Stimulated activated CD4-positive, alpha-beta T cell treated with anti-CD3 and anti-CD28 coated beads, Interleukin-4, amount 100 ng/mL, for 48 hours (primary cell): ENCODE measurements around the gene ITPR1.

Source experiments
- DNase-seq, 2 donors: peaks; one replicate each; pipeline ENCODE4 v3.0.0-alpha.2; 2020; ENCODE audit warnings: low read depth in 2 of 2

The ITPR1 gene

DNA sequence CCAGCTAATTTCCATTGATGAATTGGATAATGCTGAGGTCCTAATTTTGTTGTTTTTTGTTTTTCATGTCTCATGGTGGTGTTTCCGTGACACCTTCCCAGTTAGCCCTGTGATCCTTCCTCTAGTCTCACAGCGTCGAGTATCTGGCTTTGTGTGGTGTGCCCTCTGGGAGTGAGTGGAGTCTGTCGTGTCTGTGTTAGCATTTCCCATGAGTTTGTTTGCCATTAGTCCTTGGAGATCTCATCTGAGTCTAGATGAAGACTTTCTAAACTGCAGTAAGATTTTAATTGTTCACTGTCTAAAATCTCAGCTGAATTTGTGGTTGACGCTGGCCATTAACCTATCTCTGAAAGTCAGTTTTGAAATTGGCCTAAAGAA, 224.2 kb downstream of the ITPR1 start:
- no peak for DNase-seq

DNA sequence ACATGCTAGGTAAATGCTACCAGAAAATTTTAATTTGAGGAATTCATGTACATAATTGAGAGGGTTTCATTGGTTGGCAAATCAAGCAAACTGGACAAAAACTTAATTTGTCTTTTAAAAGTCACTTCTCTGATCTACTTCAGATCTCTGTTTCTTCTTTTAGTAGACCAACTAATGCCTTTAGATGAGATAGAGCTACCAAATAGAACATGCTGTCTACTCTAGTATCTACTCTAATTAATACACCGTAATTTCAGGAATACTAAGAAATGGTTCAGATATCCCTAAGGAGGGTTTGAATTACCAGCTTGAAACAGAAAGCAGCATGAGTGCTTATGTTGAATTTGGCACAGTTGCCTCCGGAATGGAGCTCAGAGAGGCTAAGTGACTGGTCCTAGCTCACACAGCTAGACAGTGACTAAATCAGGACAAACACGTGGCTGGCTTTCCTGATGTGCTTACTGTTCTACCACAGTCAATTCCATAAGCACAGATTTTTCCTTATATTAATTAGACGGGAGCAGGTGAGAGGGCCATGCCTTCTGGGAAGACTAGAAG, 225.1 kb downstream of the ITPR1 start:
- no peak for DNase-seq

DNA sequence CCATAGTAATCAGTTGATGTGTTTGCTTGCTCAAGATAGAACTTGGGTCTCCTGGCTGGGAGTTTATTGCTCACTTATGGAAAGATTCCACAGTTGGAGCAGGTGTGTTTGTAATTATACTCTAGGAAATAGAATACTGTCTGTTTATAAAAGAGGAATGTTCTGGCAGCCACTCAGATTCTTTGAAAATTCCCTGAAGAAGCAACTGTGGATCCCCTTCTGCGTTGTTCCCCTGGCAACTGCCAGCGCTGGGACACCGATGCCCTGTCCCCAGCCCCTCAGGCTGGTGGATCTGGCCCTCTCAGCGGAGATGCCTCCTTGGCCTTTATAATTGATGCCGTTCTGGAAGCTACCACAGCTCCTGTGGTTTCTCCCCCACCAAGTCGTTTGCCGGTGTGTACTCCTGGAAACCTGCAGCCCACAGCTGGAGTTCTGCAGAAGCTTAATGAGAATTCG, 225.9 kb downstream of the ITPR1 start:
- no peak for DNase-seq

DNA sequence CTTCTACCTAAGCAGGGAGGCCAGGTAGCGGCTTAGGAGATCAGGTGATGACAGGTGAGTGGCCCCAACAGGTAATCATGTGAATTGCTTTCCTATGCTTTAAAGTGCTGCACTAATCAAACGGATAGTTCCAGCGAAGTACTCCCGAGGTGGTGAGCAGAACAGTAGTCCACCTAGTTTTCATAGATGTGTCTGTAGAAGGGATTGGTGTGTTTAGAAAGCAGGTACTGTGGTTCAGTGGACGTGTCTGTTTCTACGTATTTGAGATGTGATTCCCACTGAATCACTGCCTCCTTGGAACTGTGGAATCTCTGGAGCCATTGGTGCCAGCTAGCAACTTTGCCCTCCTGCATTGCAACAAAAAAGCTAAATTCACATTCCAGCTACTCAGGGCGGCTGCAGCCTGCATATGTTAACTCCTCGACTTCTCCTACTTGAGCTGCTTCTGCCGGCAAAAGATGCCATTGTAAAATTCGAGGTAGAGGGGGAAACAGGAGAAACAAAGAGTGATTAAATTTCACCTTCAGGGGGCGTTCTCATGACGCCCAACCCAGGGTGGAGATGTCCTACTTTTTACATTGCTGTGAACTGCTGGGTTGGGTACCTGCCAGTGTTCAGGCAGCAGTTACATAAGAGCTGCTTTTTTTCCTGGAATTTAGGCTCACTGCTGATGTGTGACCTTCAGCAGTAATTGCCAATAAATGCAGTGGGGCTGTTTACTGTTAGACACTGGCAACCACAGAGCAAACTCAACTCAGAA, 227.3 kb downstream of the ITPR1 start:
- DNase-seq: no peak

DNA sequence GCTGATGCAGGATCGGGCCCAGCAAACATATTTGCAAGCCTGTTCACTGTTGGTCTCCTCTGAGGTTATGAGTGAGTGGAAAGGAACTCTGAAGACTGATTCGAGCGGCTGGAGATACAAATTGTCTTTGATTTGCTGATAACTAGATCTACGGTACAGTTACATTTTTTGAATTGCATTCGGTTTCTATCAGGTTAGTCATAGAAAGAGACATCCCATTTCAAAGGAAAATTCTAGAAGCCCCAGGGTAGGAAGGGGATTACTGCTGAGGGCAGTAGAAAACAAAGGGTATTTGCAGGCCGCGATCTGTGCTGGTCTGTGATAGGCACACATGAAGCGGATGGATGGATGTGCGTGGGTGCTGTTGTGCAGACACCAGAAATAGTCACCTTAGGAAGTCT, 228.4 kb downstream of the ITPR1 start:
- DNase-seq: no peak

DNA sequence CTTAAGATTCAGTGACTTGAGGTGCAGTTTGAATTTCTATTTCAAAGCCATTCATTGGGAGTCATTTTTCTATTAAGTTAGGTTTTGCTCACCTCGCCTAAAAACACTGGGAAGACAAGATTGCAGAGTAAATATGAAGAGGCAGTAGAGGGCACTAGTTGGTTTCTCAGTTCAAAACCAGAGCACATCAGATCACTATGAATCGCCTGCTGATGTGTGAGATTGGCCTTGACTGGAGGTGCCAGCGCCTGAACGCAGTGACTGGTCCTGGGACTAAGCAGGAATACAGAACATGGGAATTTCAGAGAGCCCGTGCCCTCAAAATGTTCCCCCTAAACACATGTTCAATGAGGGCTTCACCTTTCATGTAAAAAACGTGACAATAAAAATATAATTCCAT, 229.0 kb downstream of the ITPR1 start:
- no peak for DNase-seq

DNA sequence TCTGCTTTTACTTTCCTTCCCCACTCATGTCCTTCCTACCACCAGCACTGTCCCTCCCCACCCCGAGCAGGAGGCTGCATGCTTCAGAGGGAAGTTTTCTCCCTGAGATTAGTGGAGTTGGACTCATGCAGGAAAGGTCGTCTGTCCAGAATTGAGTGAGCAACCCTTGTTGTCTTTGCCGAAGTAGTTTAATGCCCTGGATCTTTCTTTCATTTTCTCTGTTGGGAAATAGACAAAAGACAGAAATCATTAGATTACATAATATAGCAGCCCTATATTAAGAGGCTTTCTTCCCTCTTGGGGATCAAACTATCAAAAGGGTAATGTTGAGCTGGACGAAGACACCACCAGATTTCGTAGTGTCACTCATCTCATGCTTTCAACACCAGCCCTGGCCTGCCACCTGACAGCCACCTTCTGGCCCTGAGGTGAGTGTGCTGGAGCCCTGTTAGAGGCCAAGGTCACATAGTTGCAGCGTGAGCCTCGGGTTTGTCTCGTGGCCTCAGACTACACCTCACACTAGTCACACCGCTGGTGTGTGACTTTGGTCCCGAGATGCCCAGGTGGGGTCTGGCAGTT, 231.0 kb downstream of the ITPR1 start:
- DNase-seq: no peak

DNA sequence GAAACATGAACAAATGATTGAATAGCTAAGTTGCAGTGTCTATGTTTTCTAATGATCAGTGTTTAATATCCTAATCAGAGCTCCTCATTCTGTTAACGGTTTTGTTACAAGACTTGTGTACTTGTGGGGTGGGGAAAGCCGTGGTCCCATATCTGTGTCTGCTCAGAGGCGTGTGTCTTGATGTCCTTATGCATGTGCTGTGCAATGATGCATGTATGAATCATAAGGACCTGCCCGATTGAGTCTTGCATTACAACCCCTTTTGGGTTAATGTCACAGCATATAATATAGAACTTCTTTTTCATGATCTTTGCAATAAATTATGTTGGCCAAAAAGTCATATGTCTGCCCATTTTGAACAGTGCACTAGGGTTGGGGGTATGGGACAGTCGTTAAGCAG, 233.4 kb downstream of the ITPR1 start:
- DNase-seq: no peak

DNA sequence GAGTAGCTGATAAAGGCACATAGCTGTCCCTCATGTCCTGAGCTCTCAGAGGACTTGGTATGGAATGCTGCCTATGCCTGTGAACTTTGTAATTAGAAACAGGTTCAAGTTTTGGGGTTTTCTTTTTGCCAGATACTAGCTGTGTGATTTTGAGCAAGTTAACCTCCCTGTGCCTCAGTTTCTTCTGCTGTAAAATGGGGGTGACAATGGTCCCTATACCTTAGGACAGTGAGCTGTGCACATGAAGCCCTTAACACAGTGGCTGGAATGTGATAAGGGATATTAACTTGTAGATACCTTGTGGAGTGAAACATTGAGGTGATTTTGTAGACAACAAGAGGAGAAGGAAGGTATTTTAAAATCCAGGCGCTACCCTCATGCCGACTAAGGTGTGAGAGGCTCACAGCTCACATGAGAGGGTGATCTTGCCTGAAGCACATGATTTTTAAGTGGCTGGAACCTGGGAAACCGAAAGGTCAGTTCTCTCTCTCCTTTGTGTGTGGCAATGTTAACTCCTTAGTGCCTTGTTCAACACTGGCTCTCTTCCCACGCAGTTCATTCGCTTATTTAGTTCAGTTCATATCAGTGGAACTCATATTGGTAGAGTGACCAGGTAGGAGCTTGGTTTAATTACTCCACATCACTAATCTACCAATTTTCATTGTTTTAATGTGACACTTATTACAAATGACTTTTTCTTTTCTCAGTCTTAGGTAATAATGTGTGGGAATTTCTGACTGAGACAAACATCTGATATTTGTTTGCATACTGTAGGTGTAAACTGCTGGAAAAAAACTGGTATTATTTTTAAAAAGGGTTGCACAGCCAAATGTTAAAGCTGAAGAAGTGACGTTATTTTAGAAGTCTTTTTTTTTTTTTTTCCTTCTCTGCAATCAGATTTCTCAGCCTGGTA, 236.2 kb downstream of the ITPR1 start:
- DNase-seq: no peak

DNA sequence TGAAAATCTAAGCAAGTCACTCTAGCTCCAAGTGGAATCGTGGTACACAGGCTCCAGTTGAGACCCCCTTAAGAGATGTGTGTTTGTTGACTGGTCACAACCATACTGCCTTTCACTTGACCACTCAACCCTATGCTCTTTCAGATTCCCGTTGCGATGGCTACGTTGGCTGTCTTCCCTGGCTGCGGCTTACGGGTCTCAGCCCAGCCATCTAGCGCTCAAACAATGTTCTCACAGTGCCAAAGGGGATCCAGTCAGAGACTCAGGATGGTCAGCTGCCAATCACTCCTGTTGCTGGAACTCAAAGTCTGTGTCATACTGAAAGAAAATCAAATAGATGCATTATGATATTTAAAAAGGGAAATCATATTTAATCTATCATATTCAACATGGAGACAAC, 237.6 kb downstream of the ITPR1 start:
- DNase-seq: no peak

DNA sequence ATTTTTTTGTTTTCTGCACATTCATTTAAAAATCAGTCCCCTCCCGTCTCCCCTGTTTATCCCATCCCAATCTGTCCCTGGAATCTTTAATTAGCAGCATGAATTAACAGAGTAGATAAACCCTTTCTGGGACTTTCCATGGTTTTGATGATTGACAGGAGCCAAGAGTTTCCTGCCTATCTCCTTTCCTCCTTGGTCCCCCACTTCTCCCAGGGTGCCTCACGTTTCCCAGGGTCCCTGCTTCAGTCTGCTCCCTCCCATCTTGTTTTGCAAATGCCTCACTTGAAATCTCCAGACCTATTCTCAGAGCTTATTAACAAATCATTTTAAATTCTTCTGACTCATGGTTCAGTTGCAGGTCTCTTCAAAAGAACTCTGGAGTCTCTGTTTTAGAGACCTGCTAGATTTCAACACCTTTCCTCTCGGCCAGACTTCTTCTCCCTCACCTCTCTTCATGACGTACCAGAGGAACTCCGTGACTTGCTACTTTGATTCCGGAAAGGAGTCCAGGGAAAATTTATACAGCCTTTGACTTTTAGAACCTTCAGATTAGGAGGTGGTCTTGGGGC, 238.5 kb downstream of the ITPR1 start:
- DNase-seq: no peak

DNA sequence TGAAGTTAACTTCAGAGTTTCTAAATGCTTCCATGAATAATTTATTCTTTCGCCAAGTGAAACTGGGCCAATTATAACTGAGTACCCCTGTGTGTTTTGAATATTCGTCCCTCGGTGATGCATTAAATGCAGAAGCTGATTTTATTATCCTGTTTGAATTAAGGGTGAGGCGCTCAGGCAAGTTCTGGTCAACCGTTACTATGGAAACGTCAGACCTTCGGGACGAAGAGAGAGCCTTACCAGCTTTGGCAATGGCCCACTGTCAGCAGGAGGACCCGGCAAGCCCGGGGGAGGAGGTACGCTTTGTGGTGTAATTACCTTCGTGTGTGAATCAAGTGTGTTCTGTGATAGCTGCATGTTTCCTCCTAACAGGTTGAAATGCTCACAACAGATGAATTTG, 239.8 kb downstream of the ITPR1 start:
- DNase-seq: no peak

DNA sequence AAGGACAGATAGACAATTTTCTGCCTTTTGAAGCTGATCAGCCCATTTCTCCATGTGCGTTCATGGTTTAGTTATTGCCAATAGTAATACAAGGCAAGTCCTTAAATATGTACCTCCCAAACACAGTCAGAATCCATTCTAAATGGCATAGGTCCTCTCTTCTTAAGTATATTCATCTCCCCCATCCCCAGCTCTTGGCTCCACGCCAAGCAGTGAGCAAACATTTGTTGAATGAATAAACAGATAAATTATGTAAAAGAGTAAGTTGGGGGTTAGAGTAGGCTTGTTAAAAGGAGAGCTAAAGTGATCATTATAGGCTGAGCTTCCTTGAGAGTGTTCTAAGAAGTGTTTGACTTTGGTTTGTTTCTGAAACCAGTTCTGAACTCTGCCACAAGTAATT, 241.3 kb downstream of the ITPR1 start:
- no peak for DNase-seq

DNA sequence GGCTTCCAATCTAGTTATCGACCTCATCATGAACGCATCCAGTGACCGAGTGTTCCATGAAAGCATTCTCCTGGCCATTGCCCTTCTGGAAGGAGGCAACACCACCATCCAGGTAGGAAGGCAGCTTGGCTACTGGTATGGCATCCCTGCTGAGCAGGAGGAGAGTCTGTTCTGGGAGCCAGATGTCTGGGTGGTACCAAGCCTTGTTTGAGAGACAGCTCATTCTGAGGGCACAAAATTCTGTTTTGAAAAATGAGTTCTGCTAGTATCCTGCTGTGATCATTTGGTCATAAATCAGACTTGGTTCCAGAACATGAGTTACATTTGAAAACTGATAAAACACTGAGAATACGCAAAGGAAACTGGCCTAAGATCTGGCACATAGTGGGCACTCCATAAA, 242.1 kb downstream of the ITPR1 start:
- no peak for DNase-seq

DNA sequence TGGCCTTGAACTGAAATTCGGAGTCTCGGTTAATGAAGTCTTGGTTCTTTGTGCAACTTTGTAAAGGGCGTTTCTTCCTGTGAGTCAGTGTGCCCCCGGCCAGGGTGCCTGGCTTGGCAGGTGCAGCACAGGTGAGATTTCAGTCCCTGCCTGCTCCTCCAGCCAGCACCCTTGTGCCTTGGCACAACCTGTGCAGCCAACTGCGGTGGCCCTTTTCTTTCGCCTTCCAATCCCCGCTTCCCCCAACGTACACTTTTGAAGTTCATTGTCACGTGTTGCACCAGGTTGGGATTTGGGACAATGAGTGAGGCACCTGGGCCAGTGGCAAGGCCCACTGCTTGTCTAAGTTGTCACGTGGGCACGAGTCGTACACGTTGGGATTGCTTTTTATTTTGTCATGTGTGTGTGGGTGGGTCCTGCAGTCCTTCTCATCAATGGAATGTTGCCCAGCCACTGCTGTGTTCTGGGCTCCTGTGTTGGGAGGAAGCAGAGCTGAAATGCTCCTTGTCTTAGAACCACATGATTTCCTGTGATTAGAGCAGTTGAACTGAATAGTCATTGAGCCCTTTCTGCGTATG, 243.2 kb downstream of the ITPR1 start:
- DNase-seq: no peak

DNA sequence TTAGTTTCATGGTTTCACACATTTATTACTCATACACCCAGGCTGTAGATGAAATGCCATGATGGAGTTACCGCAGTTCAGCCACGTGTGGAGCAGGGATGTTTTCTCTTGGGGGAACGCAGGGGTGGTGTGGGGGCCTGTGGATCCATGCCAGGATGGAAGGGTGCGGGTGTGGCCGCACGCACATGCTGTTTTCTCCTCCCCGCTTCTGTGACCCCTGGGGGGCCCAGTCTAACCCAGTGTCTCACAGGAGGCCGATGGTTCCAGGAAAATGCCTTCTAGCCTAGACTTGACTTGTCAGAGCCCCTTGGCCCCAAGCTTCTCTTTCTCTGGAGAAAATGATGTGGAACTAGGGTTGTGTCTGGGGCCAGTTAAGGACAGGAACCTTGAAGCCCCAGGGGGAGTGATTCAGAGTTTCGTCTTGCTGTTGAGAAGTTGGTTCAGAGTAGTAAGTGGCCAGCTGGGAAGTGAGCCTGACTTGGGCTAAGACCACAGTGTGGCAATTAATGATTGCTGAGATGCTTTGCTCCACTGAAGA, 245.7 kb downstream of the ITPR1 start:
- DNase-seq: no peak

DNA sequence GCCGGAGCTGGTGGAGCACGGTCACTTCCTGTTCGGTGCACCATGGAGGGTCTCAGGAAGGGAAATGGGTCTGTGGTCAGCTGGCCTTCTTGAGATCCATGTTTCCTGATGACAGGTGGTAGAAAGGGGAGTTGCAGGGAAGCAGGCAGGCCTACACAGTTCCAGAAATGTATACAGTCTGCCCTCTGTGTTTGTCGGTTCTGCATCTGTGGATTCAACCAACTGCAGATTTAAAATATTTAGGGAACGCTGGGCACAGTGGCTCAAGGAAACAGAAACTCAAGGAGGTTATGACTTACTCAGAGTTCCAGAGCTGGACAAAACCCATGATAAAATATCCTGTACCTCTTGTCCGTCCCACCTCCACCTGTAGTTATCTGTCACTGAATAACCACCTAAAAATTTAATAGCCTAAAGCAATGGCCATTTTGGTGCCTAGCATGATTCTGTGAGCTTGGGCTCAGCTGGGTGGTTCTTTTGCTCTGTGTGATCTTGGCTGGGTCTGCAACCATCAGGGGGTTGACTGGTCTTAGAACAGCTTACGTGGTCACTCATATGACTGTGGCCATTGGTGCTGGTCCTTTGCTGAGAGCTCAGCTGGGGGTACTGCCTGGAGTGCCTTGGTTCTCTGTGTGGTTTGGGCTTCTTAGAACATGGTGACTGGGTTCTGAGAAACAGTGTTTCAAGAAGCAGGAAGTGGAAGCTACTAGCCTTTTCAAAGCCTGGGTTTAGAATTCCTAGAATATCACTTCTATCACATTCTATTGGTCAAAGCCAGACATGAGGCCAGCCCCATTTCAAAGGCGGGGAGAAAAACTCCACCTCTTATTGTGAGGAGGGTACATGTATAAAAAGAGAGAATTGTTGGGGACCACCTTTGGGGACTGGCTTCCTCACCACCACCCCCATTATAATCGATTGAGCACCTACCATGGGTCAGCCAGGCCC, 246.4 kb downstream of the ITPR1 start:
- no peak for DNase-seq

DNA sequence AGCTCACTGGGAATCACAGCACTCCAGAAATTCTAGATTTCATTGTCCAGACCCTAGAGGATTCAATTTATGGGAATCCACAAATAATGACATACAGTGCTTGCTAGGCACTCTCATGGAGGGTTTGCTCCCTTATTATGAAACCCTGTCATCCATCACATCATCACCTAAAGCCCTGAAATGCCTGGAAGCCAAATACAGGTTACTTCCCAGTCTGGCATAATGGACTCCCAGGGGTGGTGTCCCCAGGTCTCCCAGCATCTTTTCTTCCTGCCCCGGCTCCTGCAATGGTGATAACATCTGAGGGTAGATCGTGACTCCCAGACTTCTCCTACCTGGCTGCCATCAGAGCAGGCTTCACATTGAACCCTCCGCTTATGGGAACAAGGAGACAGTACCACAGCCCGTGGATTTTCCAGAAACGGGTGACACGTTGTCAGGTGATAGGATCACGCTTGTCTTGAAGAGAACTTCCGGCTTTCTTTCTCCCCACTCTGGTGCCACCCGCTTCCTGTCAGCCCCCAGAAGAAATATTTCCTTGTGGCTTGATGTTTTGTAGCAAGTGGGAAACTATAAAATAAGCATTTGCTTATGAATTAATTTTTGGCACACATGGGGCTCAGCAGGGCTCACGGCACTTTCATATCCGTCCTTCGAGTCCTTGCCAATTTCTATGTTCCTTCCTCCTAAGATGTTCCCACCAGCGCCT, 247.4 kb downstream of the ITPR1 start:
- no peak for DNase-seq

DNA sequence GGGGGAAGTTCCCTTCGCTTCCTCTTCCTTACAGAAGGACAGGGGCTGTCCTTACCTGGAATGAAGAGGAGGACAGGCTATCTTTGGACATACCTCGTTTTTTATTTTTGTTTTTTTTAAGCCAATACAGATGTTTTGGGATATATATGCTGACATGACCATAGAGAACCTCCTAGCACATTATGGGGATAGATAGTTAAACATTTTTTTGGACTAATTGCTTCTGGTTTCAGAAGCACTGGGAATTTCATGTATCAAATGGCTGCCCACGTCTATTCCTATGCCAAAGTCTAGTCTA, 247.9 kb downstream of the ITPR1 start:
- no peak for DNase-seq
